H54 (cell line): ENCODE results near the gene SAMD4B.

Source experiments
- DNase-seq: peaks from one replicate; pipeline ENCODE4 v3.0.0; 2011; ENCODE audit warnings: low spot score, mixed read lengths; ENCODE audit not compliant: insufficient read length
- FAIRE-seq: peaks from 3 replicates; lab custom pipeline; 2011; peaks lifted over from hg19 to GRCh38; lab: Jason Lieb, UNC
- POLR2A ChIP-seq: IDR thresholded peaks from 2 replicates; pipeline ENCODE4 v1.6.1; 2011; ENCODE audit warnings: low read depth, mild to moderate bottlenecking, low read length

The SAMD4B gene

GRCh38 chr19:39341719-39342604, at the start of gene SAMD4B:
Gene SAMD4B, plus strand, starts transcription at chr19:39342421. Its CDS starts 14,473 bp downstream, at chr19:39356894.
- DNase-seq (peak; percentile 99), FAIRE-seq (no peak)
- TF ChIP-seq POLR2A, result peak; percentile 96

DNA sequence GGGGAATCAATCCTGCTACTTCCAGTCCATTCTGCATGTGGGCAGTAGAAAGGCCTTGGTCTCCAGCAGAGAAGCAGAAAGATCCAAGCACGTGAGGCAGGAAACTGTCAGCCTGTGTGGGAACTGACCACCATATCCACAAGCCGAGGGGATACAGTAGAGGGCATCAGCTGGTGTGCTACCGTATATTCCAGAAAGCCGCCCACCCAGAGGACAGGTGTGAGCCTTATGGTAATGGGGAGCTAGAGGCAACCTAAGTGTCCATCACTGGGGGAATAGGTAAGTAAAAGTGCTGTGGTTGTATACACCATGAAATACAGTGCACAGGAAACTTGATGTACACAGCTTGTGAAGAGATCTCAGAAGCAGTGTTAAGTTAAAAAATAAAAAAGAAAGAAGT, 48.8 kb upstream of the SAMD4B start:
- no peak for DNase-seq
- no peak for TF ChIP-seq POLR2A
- FAIRE-seq, result no peak

- FAIRE-seq (no peak), DNase-seq (no peak)
- no peak for TF ChIP-seq POLR2A
Observed at GRCh38 chr19:39296055-39296645, 46.1 kb upstream of the SAMD4B start, which contains the start of gene IFNL1. Gene IFNL1, plus strand, starts transcription at chr19:39296407. Its CDS starts 15 bp downstream, at chr19:39296422.

DNA sequence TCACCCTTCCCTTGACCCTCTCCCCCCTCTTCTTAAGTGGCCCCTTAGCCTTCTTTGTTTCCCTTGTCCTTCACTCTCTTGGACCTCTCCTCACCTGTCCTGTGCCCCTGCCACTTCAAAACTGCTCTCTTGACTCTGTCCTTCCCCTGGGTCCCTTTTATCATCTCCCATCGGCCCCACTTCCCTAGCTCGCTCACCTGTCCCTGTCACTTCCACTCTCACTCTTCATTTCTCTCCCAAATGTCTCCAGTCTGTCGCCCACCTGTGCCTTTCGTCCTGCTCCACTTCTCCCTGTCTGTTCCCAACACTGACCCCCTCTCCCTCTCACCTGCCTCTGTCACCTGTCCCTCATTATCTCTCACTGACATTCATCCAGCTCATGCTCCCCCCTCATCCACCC, 45.3 kb upstream of the SAMD4B start:
- no peak for DNase-seq
- FAIRE-seq, result no peak
- no peak for TF ChIP-seq POLR2A

- DNase-seq (no peak), FAIRE-seq (no peak)
- no peak for TF ChIP-seq POLR2A
Observed at GRCh38 chr19:39297931-39298634, 44.1 kb upstream of the SAMD4B start.

DNA sequence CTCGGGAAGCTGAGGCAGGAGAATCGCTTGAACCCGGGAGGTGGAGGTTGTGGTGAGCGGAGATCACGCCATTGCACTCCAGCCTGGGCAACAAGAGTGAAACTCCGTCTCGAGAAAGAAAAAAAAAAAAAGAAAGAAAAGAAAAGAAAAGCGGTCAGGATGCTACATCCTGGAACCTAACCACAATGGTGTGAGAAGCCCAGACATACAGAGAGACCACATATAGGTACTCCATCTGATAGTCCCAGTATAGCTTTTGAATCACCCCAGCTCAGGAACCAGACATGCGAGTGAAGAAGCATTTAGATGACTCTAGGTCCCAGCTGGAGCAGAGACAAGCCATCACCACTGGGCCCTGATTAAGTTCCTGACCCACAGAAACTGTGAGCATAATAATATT, 42.8 kb upstream of the SAMD4B start:
- TF ChIP-seq POLR2A, result no peak
- FAIRE-seq, result no peak
- no peak for DNase-seq

DNA sequence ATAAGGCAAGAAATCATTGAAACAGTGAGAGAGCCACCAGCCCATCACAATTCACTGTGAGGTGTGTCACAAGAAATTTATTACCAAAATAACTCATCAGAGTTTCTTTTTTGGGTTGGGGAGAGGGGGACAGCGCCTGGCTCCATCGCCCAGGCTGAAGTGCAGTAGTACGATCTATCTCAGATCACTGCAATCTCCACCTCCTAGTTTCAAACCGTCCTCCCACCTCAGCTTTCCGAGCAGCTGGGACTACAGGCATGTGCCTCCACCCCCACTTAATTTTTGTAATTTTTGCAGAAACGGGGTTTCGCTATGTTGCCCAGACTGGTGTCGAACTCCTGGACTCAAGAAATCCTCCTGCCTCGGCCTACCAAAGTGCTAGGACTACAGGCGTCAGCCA, 42.4 kb upstream of the SAMD4B start:
- TF ChIP-seq POLR2A, result no peak
- FAIRE-seq (no peak), DNase-seq (no peak)

DNA sequence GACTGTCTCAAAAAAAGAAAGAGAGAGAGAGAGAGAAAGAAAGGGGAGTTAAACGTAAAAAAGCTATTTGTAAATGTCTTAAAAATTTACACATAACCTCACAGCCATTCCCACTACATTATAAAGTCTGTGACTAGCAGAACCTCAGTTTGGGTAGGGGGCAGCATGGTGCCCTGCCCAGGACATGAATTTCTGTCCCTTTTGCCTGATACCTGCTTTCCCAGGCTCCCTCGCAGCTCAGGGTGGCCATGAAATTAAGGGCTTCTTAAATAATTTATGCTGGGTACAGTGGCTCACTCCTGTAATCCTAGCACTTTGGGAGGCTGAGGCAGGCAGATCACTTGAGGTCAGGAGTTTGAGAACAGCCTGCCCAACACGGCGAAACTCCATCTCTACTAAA, 41.2 kb upstream of the SAMD4B start:
- FAIRE-seq (no peak), DNase-seq (no peak)
- no peak for TF ChIP-seq POLR2A

- TF ChIP-seq POLR2A, result no peak
- FAIRE-seq (no peak), DNase-seq (no peak)
Observed at GRCh38 chr19:39301562-39301961, 40.7 kb upstream of the SAMD4B start.

DNA sequence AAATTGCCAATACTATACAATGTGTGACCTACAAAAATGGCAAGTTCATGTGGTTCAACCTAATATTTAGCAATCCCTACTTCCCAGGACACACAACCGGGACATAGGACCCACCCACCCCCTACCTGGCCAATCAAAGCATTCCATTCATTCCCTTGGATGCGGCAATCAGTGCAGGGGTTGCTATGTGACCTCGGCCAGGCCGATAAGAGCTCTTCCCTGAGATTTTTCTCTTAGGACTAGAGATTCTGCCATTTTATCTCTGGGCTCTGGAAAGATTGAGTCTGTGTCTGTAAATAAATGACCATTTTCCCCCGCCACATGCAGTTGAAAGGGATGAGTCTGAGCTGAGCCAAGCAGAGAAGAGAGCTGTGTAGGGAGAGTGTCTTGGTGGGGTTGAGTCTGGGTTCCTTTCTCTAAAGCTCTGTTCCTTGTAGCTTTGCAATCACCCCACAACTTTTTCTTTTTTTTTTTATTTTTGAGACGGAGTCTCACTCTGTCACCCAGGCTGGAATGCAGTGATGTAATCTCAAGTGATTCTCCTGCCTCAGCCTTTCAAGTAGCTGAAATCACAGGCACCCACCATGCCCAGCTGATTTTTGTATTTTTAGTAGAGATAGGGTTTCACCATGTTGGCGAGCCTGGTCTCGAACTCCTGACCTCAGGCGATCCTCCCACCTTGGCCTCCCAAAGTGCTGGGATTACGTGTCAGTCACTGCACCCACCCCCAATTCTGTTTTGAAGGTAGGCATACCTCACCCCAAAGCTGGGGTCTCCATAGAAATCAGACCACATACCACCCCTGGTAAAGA, 38.6 kb upstream of the SAMD4B start:
- DNase-seq, result no peak
- no peak for FAIRE-seq

DNA sequence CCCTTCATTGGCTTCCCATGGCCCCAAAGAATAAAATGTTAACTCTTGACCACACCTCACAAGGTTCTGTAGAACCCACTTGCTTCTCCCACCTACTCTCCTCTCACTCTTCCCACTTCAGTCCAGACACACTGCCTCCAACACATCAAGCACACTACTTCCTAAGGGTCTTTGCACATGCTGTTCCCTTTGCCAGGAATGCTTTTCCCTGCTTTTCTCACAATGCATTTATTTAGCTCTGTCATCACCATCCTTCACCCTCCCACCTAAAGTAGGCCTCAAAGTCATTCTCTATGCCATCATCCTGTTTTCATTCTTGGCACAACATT, 38.1 kb upstream of the SAMD4B start:
- FAIRE-seq (no peak), DNase-seq (no peak)
- no peak for TF ChIP-seq POLR2A

More for the DNA sequence above, 38.6 kb upstream of the SAMD4B start:
- no peak for TF ChIP-seq POLR2A

DNA sequence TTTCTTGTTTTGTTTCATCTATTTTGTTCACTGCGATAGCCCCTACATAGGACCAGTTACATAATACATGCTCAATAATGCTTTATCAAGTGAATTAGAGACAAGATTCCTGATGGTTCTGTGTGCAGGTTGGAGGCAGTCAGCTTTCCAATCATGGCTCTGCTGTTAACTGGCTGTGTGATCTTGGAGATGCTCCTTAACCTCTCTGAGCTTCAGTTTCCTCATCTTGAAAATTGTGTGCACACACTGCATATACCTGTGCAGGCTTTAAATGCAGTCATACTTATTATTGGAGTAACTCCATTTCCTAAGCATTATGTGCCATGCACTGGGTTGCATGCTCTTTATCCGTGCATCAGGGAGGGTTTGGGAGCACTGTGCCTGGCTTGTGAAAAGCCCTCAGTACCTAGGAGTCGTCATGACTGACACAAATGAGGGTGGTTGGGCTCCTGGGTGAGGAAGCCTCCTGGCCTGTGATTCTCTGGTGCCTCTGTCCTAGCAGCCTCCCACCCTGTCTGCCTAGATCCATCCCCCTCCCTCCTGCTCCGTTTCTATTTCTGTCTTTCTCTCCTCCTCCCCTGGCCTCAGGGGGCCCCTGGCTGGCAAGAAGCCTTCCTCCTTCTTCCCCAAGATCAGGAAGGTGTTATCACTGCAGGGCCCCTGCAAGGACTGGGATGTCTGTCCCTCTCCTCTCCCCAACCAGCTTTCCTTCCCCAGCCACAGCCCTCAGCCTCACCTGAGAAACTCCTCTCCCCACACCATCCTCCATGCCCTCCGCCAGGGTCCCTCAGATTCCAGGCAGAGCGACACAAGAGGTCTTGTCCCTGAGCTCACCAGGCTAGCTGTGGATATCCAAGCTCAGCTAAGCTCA, 37.3 kb upstream of the SAMD4B start:
- no peak for TF ChIP-seq POLR2A
- DNase-seq (no peak), FAIRE-seq (no peak)
